Cerebellar cortex (tissue), 1 donor: ENCODE results near the gene ACACB.
"Not testable (repeated sequence)": the region's sequence is repeated elsewhere in the genome, so short reads cannot be mapped to it uniquely, and the experiment has no call there.

Experiments
- DNase-seq: peaks from one replicate; pipeline ENCODE4 v3.0.0-alpha.2; 2015; ENCODE audit warnings: low spot score

Gene ACACB

GRCh38 chr12:109140560-109140959 is 24.2 kb downstream of the ACACB start:
- no peak for DNase-seq

- DNase-seq = no peak
Measured at GRCh38 chr12:109144224-109144623, 27.8 kb downstream of the ACACB start.

- not testable (repeated sequence) for DNase-seq
Measured at GRCh38 chr12:109147126-109147525, 30.7 kb downstream of the ACACB start.

GRCh38 chr12:109147954-109148353 is 31.6 kb downstream of the ACACB start:
- DNase-seq = no peak

- no peak for DNase-seq
Measured at GRCh38 chr12:109150124-109150640, 33.8 kb downstream of the ACACB start.

GRCh38 chr12:109151457-109151856 is 35.1 kb downstream of the ACACB start:
- no peak for DNase-seq

GRCh38 chr12:109153821-109154441 is 37.5 kb downstream of the ACACB start:
- no peak for DNase-seq

GRCh38 chr12:109154451-109155438 is 38.4 kb downstream of the ACACB start:
- DNase-seq = peak; percentile 86

GRCh38 chr12:109156036-109156435 is 39.6 kb downstream of the ACACB start:
- no peak for DNase-seq

GRCh38 chr12:109156586-109156985 is 40.2 kb downstream of the ACACB start:
- no peak for DNase-seq

- DNase-seq = no peak
Measured at GRCh38 chr12:109157986-109158385, 41.6 kb downstream of the ACACB start.

GRCh38 chr12:109160433-109160832 is 44.0 kb downstream of the ACACB start:
- peak; percentile 39 for DNase-seq

GRCh38 chr12:109160873-109161272 is 44.5 kb downstream of the ACACB start:
- DNase-seq = no peak

- no peak for DNase-seq
Measured at GRCh38 chr12:109162551-109162950, 46.2 kb downstream of the ACACB start.

GRCh38 chr12:109163167-109163566 is 46.8 kb downstream of the ACACB start:
- no peak for DNase-seq

GRCh38 chr12:109165599-109165998 is 49.2 kb downstream of the ACACB start:
- no peak for DNase-seq

- no peak for DNase-seq
Measured at GRCh38 chr12:109166371-109166770, 50.0 kb downstream of the ACACB start.

- DNase-seq = no peak
Measured at GRCh38 chr12:109167781-109168180, 51.4 kb downstream of the ACACB start.

GRCh38 chr12:109169262-109169661 is 52.9 kb downstream of the ACACB start:
- DNase-seq = no peak

GRCh38 chr12:109169686-109170085 is 53.3 kb downstream of the ACACB start:
- no peak for DNase-seq

- no peak for DNase-seq
Measured at GRCh38 chr12:109170324-109170723, 53.9 kb downstream of the ACACB start.

GRCh38 chr12:109172787-109173186 is 56.4 kb downstream of the ACACB start:
- DNase-seq = not testable (repeated sequence)
